Sigmoid colon (tissue), 7 donors: ENCODE measurements around the gene ARHGEF10L. TPM values are rescaled to one million over a fixed set of nuclear protein-coding genes. Genes with fewer than 3 reads are reported as not detected.

Experiments
- DNase-seq: peaks from one replicate; pipeline ENCODE4 v3.0.0-alpha.2; 2019
- H3K27ac ChIP-seq, 4 donors: fragments of 200-600 bp; sonication (generic); one replicate each; pipeline ENCODE4 v1.5.1; 2016 to 2019; ENCODE audit warnings: mild to moderate bottlenecking in 1 of 4
- H3K27me3 ChIP-seq, 3 donors: fragments of 200-600 bp; sonication (generic); one replicate each; pipeline ENCODE4 v1.5.1; 2019; ENCODE audit warnings: mild to moderate bottlenecking in 1 of 3
- H3K36me3 ChIP-seq, 4 donors: fragments of 200-600 bp; sonication (generic); one replicate each; pipeline ENCODE4 v1.5.1; 2016 to 2019
- H3K4me1 ChIP-seq, 4 donors: fragments of 200-600 bp; sonication (generic); one replicate each; pipeline ENCODE4 v1.5.1; 2017 to 2019
- H3K4me3 ChIP-seq, 4 donors: fragments of 200-600 bp; sonication (generic); one replicate each; pipeline ENCODE4 v1.5.1; 2017 to 2019; ENCODE audit warnings: mild to moderate bottlenecking in 2 of 4, moderate library complexity in 1 of 4
- H3K9me3 ChIP-seq, 4 donors: fragments of 200-600 bp in 3 of 4; sonication (generic) in 3 of 4; one replicate each; pipeline versions ENCODE4 v1.5.1 to v1.6.1; 2013 to 2019
- EP300 ChIP-seq, 4 donors: sonication (generic); formaldehyde crosslinking; IDR thresholded peaks; one replicate each; pipeline ENCODE4 v1.6.1; 2017; ENCODE audit warnings: antibody characterized with exemption in 4 of 4
- POLR2A ChIP-seq, 2 donors: fragments of 450-650 bp; IDR thresholded peaks; one replicate each; pipeline ENCODE4 v1.6.1; 2016; ENCODE audit warnings: antibody characterized with exemption in 2 of 2, mild to moderate bottlenecking in 2 of 2, moderate library complexity in 2 of 2
- POLR2AphosphoS5 ChIP-seq, 4 donors: sonication (generic); formaldehyde crosslinking; IDR thresholded peaks; one replicate each; pipeline ENCODE4 v1.6.1; 2017; ENCODE audit warnings: antibody characterized with exemption in 4 of 4
- WGBS, 2 donors: extraction: QIAGEN DNeasy Blood & Tissue Kit; methylation state at CpG; one replicate each; pipeline ENCODE4 v1.1.7; 2013; 5-methylcytosine and 5-hydroxymethylcytosine counted together
- intact Hi-C: fragments of 100-400 bp; cut with DNase I; formaldehyde crosslinking; loops from one replicate; pipeline ENCODE4 v1.15.1; 2023
- polyA plus RNA-seq, 3 donors: library from polyadenylated mRNA; stranded (reverse); fragments of 200-250 nt; gene quantifications; one replicate each; pipeline ENCODE4 v1.2.3, GENCODE V29; 2013
- total RNA-seq, 4 donors: library from RNA; depleted of rRNA; stranded (reverse); fragments of >200 nt; gene quantifications; one replicate each; pipeline ENCODE4 v1.1.0, GENCODE V29; 2016
- TF ChIP-seq, protein P1 (sequence below), 4 experiments: fragments of 450-650 bp in 3 of 4; fragments of 200-600 bp in 1 of 4; IDR thresholded peaks; one replicate each; pipeline ENCODE4 v1.5.1; 2016 to 2019; ENCODE audit warnings: antibody characterized with exemption in 4 of 4, mild to moderate bottlenecking in 3 of 4, moderate library complexity in 2 of 4
- donor health status: healthy with polysubstance abuse.
- donor health status: Bipolar disorder and iron deficiency.
- donor health status: healthy.

The ARHGEF10L gene
- total and polyA plus RNA-seq, 7 donors: 25.0 to 76.2 (median 33.0) TPM

DNA sequence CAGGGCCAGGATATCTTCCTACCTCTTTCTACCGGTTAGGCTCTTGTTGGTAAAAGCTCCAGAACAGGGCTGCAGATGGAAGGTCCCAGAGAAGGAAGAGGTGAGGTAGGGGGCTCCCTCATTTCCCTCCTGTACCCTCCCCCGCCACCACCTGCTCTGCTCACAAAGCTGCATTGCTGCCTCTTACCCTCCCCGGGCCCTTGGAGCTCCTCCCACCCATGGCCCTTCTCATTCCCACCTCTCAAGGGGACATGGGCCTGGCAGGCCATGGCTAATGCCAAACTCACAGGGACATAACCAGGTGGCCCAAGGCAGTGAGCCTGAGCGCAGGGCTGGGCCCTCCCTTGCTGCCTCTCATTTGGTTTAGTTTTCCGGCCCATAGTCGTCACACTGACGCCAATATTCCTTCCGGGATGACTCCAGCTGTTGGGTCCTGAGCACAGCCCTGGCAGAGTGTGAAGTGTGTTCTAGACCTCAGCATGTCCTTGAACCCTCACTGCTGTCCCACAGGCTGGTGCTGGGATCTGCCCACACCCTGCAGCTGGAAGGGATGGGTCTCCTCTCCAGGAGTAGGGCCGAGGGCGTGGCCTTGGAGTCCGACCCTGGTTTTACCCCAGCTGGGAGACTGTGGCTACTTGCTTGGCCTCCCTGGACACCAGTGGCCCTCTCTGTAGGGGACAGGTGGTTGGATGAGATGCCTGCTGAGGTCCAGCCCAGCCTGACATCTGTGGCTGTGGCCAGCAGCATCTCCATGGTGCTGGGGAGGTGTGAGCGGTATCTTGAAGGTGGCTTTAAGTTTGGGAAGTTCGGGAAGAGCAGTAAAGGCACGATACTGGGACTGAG, 104.6 kb downstream of the ARHGEF10L start:
- 81 to 85% methylated on average over 14 of the region's 14 CpGs for WGBS, 2 donors
- DNase-seq: no peak
- intact Hi-C loops: no loop called here
- no peaks in the 10 kb centered on the region for H3K9me3 ChIP-seq
- peaks cover 7 to 79% (median 40%) of the 10 kb centered on the region in 4 donors for H3K36me3 ChIP-seq
- peaks cover 0 to 12% (median 6%) of the 10 kb centered on the region in 4 donors for H3K4me1 ChIP-seq
- H3K4me3 ChIP-seq: no peak overlapping the region
- TF ChIP-seq POLR2AphosphoS5 (IDR thresholded peaks at IDR 0.05) (no peak), POLR2A (IDR thresholded peaks at IDR 0.05) (no peak), EP300 (IDR thresholded peaks at IDR 0.05) (no peak)
- TF ChIP-seq, protein P1, sequence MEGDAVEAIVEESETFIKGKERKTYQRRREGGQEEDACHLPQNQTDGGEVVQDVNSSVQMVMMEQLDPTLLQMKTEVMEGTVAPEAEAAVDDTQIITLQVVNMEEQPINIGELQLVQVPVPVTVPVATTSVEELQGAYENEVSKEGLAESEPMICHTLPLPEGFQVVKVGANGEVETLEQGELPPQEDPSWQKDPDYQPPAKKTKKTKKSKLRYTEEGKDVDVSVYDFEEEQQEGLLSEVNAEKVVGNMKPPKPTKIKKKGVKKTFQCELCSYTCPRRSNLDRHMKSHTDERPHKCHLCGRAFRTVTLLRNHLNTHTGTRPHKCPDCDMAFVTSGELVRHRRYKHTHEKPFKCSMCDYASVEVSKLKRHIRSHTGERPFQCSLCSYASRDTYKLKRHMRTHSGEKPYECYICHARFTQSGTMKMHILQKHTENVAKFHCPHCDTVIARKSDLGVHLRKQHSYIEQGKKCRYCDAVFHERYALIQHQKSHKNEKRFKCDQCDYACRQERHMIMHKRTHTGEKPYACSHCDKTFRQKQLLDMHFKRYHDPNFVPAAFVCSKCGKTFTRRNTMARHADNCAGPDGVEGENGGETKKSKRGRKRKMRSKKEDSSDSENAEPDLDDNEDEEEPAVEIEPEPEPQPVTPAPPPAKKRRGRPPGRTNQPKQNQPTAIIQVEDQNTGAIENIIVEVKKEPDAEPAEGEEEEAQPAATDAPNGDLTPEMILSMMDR (IDR thresholded peaks at IDR 0.05): no peak
- no peak overlapping the region for H3K27ac ChIP-seq
- no peaks in the 10 kb centered on the region for H3K27me3 ChIP-seq

DNA sequence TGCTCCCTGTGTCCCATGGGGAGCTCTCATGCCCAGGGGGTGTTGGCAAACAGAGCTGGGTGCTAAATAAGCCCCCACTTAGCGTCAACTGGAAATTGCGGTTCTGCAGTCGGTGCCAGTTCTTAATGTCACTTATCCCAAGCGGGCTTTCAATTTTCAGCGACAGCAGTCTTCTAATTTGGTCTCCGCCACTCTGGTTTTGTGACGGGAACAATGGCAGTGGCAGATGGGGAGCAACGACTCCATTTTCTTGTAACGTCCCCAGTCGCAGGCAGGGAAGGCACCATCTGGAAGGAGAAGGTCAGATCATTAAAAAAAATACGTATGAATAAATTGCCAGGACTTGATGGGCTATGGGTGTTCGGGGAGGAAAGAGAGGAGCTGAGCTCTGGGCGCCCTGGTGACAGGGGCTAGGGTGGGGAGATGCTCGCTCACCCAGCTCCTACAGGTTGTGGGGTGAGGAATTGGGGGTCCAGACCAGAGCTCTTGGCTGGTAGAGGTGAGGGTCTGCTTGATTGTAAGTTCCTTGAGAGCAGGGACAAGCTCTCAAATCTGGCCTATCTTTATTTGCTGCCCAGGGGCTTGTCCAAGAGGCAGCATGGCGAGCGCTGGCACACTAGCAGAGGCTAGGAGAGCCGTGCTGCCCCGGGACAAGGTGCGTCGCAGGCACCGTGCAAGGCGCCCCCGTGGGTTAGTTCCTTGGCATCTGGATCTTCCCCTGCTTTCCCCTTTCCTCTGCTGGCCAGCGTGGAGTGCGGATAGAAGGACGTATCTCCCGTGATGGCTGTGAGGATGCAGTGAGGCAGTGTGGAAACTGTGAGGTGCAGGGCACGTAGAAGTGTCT, 105.8 kb downstream of the ARHGEF10L start:
- peaks cover 0 to 12% (median 6%) of the 10 kb centered on the region in 4 donors for H3K4me1 ChIP-seq
- intact Hi-C loops: no loop called here
- no peak overlapping the region for H3K27ac ChIP-seq
- no peaks in the 10 kb centered on the region for H3K9me3 ChIP-seq
- DNase-seq: no peak
- no peaks in the 10 kb centered on the region for H3K27me3 ChIP-seq
- no peak overlapping the region for H3K4me3 ChIP-seq
- peaks cover 7 to 78% (median 35%) of the 10 kb centered on the region in 4 donors for H3K36me3 ChIP-seq
- 92 to 93% methylated on average over 28 of the region's 28 CpGs for WGBS, 2 donors
- TF ChIP-seq POLR2AphosphoS5 (IDR thresholded peaks at IDR 0.05): no peak
- no peak for TF ChIP-seq POLR2A (IDR thresholded peaks at IDR 0.05)
- TF ChIP-seq EP300 (IDR thresholded peaks at IDR 0.05): no peak
- TF ChIP-seq, protein P1 (IDR thresholded peaks at IDR 0.05): no peak

DNA sequence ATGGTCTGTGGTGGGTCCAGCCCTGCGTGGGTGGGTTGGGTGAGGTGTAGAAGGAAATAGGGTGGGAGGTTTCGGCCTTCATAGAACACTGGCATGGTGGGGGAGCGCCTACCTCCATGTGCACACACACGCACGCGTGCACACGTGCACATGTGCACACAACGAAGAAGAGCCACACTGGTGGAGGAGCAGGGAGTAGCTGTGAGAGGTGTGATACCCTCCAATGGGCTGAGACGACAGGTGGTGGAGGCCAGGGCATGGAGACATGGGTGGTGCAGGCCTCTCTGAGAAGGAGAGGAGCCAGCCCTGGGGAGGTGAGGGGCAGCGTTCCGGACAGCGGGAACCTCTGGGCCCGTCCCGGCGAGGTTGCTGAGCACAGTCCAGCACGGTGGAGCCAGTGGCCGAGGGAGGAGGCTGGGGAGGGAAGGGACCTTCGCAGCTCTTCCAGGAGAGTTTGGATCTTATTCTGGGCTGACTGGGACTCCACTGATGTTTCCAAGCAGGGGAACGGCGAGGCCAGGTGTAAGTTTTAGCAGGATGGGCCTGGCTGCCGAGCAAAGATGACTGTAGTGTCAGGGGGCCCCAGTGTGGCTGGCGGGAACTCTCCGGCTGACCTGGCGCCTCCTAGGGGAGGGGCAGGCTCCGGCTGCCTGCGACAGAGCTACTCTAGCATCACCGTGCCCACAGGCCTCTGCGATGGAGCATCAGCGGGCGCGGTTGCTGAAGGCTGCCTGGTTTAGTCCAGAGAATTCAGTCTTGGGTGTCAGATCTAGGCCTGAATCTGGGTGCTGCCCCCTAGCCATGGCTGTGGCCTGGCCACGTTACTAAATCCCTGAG, 107.2 kb downstream of the ARHGEF10L start:
- 86 to 90% methylated on average over 32 of the region's 32 CpGs for WGBS, 2 donors
- no peaks in the 10 kb centered on the region for H3K9me3 ChIP-seq
- TF ChIP-seq POLR2A (IDR thresholded peaks at IDR 0.05) (no peak), EP300 (IDR thresholded peaks at IDR 0.05) (no peak), POLR2AphosphoS5 (IDR thresholded peaks at IDR 0.05) (no peak)
- TF ChIP-seq, protein P1 (IDR thresholded peaks at IDR 0.05): no peak
- H3K4me1 ChIP-seq: peaks cover 0 to 12% (median 6%) of the 10 kb centered on the region in 4 donors
- intact Hi-C loops: no loop called here
- no peaks in the 10 kb centered on the region for H3K27me3 ChIP-seq
- H3K27ac ChIP-seq: no peak overlapping the region
- peaks cover 7 to 73% (median 29%) of the 10 kb centered on the region in 4 donors for H3K36me3 ChIP-seq
- H3K4me3 ChIP-seq: no peak overlapping the region
- no peak for DNase-seq

DNA sequence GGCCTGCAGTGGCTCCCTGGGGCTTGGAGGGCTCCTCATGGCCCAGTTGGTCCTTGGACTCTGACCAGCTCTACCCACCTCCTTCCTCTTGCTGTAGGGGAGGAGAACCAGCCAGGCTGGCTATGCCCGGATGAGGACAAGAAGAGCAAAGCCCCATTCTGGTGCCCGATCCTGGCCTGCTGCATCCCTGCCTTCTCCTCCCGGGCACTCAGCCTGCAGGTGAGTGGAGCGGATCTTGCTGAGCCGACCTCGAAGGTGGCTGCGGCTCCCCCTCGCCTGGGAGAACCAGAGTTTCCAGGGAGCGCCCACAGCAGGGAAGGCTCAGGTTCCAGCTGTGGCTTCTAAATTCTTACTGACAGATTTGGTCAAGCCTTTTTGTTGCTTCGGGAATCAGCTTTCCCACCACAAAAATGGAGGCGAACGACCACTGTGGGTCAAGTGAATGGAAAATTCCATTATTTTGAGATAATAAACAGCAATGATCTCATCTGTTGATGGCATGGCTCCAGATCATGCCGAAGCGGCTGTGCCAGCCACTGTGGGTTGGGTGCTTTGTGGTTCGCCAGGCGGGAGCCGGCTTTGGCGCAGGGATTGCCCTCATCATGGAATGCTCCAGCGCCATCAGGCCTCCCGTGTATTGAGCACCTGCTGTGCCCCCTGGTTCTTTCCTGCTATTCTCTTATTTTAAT, 109.1 kb downstream of the ARHGEF10L start:
- peaks cover 0 to 12% (median 6%) of the 10 kb centered on the region in 4 donors for H3K4me1 ChIP-seq
- no peak overlapping the region for H3K4me3 ChIP-seq
- intact Hi-C loops: no loop called here
- H3K27ac ChIP-seq: peak overlapping the region in 3 of 4 donors; percentile 15 to 61 (median 58)
- H3K36me3 ChIP-seq: peaks cover 7 to 75% (median 30%) of the 10 kb centered on the region in 4 donors
- no peak for DNase-seq
- TF ChIP-seq POLR2AphosphoS5 (IDR thresholded peaks at IDR 0.05): no peak
- TF ChIP-seq, protein P1 (IDR thresholded peaks at IDR 0.05): no peak
- no peak for TF ChIP-seq EP300 (IDR thresholded peaks at IDR 0.05)
- TF ChIP-seq POLR2A (IDR thresholded peaks at IDR 0.05): no peak
- 86 to 90% methylated on average over 20 of the region's 20 CpGs for WGBS, 2 donors
- H3K27me3 ChIP-seq: no peaks in the 10 kb centered on the region
- H3K9me3 ChIP-seq: no peaks in the 10 kb centered on the region
